H1 (cell line): ENCODE data around the gene EMC7. TPM values are rescaled to one million over a fixed set of nuclear protein-coding genes. Genes with fewer than 3 reads are reported as not detected.

Source experiments
- CTCF ChIA-PET: fragments of 300-600 bp; sonication (Branson Sonifier 250); formaldehyde crosslinking; loops from one replicate; lab custom pipeline; 2021; ENCODE audit not compliant: partially characterized antibody; lab: Charles Lee
- POLR2A ChIA-PET: fragments of 300-600 bp; sonication (Branson Sonifier 250); formaldehyde crosslinking; loops from one replicate; lab custom pipeline; 2021; ENCODE audit warnings: inconsistent platforms; ENCODE audit not compliant: partially characterized antibody; lab: Charles Lee
- DNase-seq, 2 experiments: peaks; one replicate each; pipeline versions ENCODE4 v3.0.0 to v3.0.0-alpha.2; 2010 to 2022; ENCODE audit warnings: low spot score in 2 of 2, low read depth in 1 of 2, mixed read lengths in 1 of 2
- FAIRE-seq: peaks from 2 replicates; lab custom pipeline; 2011; peaks lifted over from hg19 to GRCh38; lab: Jason Lieb, UNC
- H2AFZ ChIP-seq: 2 replicates; pipeline ENCODE4 v1.8.1; 2012; ENCODE audit warnings: low read length, inconsistent platforms
- H2AK5ac ChIP-seq: 2 replicates; pipeline ENCODE4 v1.6.1; 2013; ENCODE audit warnings: low read depth, low read length
- H2BK120ac ChIP-seq: replicated peaks from 2 replicates; pipeline ENCODE3; 2013; ENCODE audit warnings: low read depth, low read length, inconsistent platforms
- H2BK12ac ChIP-seq: 2 replicates; pipeline ENCODE4 v1.6.1; 2013; ENCODE audit warnings: low read depth, low read length
- H2BK15ac ChIP-seq: 2 replicates; pipeline ENCODE4 v1.6.1; 2013; ENCODE audit warnings: low read length
- H2BK20ac ChIP-seq: 2 replicates; pipeline ENCODE4 v1.6.1; 2013; ENCODE audit warnings: low read length
- H2BK5ac ChIP-seq: 2 replicates; pipeline ENCODE4 v1.6.1; 2013; ENCODE audit warnings: low read depth, low read length
- H3K14ac ChIP-seq: 2 replicates; pipeline ENCODE4 v1.6.1; 2013; ENCODE audit warnings: inconsistent platforms; ENCODE audit not compliant: insufficient read length
- H3K18ac ChIP-seq: 2 replicates; pipeline ENCODE4 v1.6.1; 2013; ENCODE audit warnings: low read length; ENCODE audit errors: extremely low read depth
- H3K23ac ChIP-seq: 2 replicates; pipeline ENCODE4 v1.6.1; 2013; ENCODE audit warnings: inconsistent platforms; ENCODE audit not compliant: insufficient read length
- H3K23me2 ChIP-seq: 2 replicates; pipeline ENCODE4 v1.6.1; 2013; ENCODE audit warnings: low read depth, low read length
- H3K27ac ChIP-seq: 2 replicates; pipeline ENCODE4 v1.6.1; 2011; ENCODE audit warnings: low read depth, low read length, inconsistent platforms
- H3K27me3 ChIP-seq, 4 experiments: replicated peaks in 1 of 4; 1 replicate in 1 of 4; 2 replicates in 3 of 4; pipeline versions ENCODE4 v1.6.1 to v1.8.1; 2011 to 2013; ENCODE audit warnings: low read length in 3 of 4, mild to moderate bottlenecking in 3 of 4, inconsistent platforms in 2 of 4, mixed read lengths in 2 of 4, moderate library complexity in 1 of 4; ENCODE audit not compliant: control insufficient read depth in 3 of 4, insufficient read depth in 3 of 4; ENCODE audit errors: extremely low read depth in 1 of 4
- H3K36me3 ChIP-seq, 4 experiments: 2 replicates each; pipeline versions ENCODE4 v1.6.1 to v1.8.1; 2011 to 2013; ENCODE audit warnings: mild to moderate bottlenecking in 4 of 4, low read length in 3 of 4, moderate library complexity in 2 of 4, control low read depth in 1 of 4, inconsistent platforms in 1 of 4; ENCODE audit not compliant: insufficient read depth in 4 of 4, control insufficient read depth in 2 of 4
- H3K4ac ChIP-seq: replicated peaks from 2 replicates; pipeline ENCODE3; 2013; ENCODE audit warnings: low read length, low read depth, mixed read lengths, inconsistent platforms; ENCODE audit not compliant: insufficient read length
- H3K4me1 ChIP-seq, 4 experiments: replicated peaks in 1 of 4; 1 replicate in 1 of 4; 2 replicates in 3 of 4; pipeline versions ENCODE4 v1.6.1 to v1.8.1; 2011 to 2013; ENCODE audit warnings: low read length in 3 of 4, inconsistent platforms in 2 of 4, mixed read lengths in 1 of 4; ENCODE audit not compliant: insufficient read depth in 4 of 4, control insufficient read depth in 3 of 4
- H3K4me2 ChIP-seq, 2 experiments: 2 replicates each; pipeline versions ENCODE4 v1.6.1 to v1.8.1; 2011 to 2013; ENCODE audit warnings: low read depth in 2 of 2, low read length in 2 of 2, control low read depth in 1 of 2, inconsistent platforms in 1 of 2, mild to moderate bottlenecking in 1 of 2; ENCODE audit not compliant: insufficient read depth in 1 of 2
- H3K4me3 ChIP-seq, 4 experiments: fragments of 200-600, 300-600 bp in 1 of 4; sonication (generic), shearing (Covaris generic), sonication (Bioruptor Twin) in 1 of 4; 2 replicates each; pipeline versions ENCODE4 v1.5.1 to v1.8.1; 2011 to 2016; ENCODE audit warnings: low read length in 4 of 4, low read depth in 3 of 4, control low read depth in 2 of 4, inconsistent platforms in 2 of 4, mild to moderate bottlenecking in 2 of 4, mixed read lengths in 1 of 4, moderate library complexity in 1 of 4; ENCODE audit not compliant: insufficient read depth in 2 of 4; ENCODE audit errors: extremely low read depth in 1 of 4
- H3K56ac ChIP-seq: replicated peaks from 2 replicates; pipeline ENCODE3; 2013; ENCODE audit warnings: low read depth, mild to moderate bottlenecking, mixed read lengths, low read length, inconsistent platforms; ENCODE audit not compliant: insufficient read length
- H3K79me1 ChIP-seq: 2 replicates; pipeline ENCODE4 v1.6.1; 2013; ENCODE audit warnings: low read depth, low read length, control low read depth
- H3K79me2 ChIP-seq, 2 experiments: 2 replicates each; pipeline versions ENCODE4 v1.6.1 to v1.8.1; 2012 to 2013; ENCODE audit warnings: low read length in 2 of 2, mild to moderate bottlenecking in 2 of 2, inconsistent platforms in 1 of 2; ENCODE audit not compliant: insufficient read depth in 2 of 2, control insufficient read depth in 1 of 2
- H3K9ac ChIP-seq, 4 experiments: replicated peaks in 1 of 4; 1 replicate in 1 of 4; 2 replicates in 3 of 4; pipeline versions ENCODE4 v1.6.1 to v1.8.1; 2011 to 2013; ENCODE audit warnings: low read depth in 3 of 4, low read length in 3 of 4, control low read depth in 2 of 4, mild to moderate bottlenecking in 2 of 4, moderate library complexity in 2 of 4, inconsistent platforms in 1 of 4; ENCODE audit errors: extremely low read depth in 1 of 4
- H3K9me3 ChIP-seq, 2 experiments: 2 replicates each; pipeline versions ENCODE4 v1.6.1 to v1.8.1; 2012 to 2013; ENCODE audit warnings: mild to moderate bottlenecking in 2 of 2, moderate library complexity in 2 of 2, control low read depth in 1 of 2, inconsistent platforms in 1 of 2, low read depth in 1 of 2, low read length in 1 of 2, mixed read lengths in 1 of 2; ENCODE audit not compliant: insufficient read depth in 2 of 2
- H4K20me1 ChIP-seq, 2 experiments: replicated peaks in 1 of 2; 2 replicates each; pipeline versions ENCODE3 to v1.8.1; 2011 to 2013; ENCODE audit warnings: inconsistent platforms in 2 of 2, low read length in 2 of 2, mild to moderate bottlenecking in 1 of 2; ENCODE audit not compliant: insufficient read depth in 2 of 2, control insufficient read depth in 1 of 2
- H4K5ac ChIP-seq: 2 replicates; pipeline ENCODE4 v1.6.1; 2013; ENCODE audit warnings: low read length, low read depth, mixed read lengths, inconsistent platforms; ENCODE audit not compliant: insufficient read length
- H4K8ac ChIP-seq: 2 replicates; pipeline ENCODE4 v1.8.0; 2013; ENCODE audit warnings: mild to moderate bottlenecking, moderate library complexity, low read length, inconsistent platforms; ENCODE audit not compliant: insufficient read depth; ENCODE audit errors: extremely low read depth
- H4K91ac ChIP-seq: replicated peaks from 2 replicates; pipeline ENCODE3; 2013; ENCODE audit warnings: low read length, mixed read lengths, inconsistent platforms; ENCODE audit not compliant: insufficient read length
- SIX5 ChIP-seq: IDR thresholded peaks from 2 replicates; pipeline ENCODE4 v1.6.1; 2011; ENCODE audit warnings: mild to moderate bottlenecking, low read depth, low read length
- YY1 ChIP-seq: IDR thresholded peaks from 2 replicates; pipeline ENCODE4 v1.6.1; 2011; ENCODE audit warnings: low read depth, mild to moderate bottlenecking, low read length
- polyA plus RNA-seq, 7 experiments: library from polyadenylated mRNA; depleted of rRNA in 3 of 7; stranded (reverse) in 5 of 7; unstranded in 2 of 7; fragments of >200 nt in 5 of 7; fragments of 200-250 nt in 2 of 7; gene quantifications; 1 replicate in 5 of 7; 2 replicates in 1 of 7; 4 replicates in 1 of 7; pipeline versions ENCODE4 v1.2.1 to v1.2.3, GENCODE V29; 2011 to 2013; ENCODE audit warnings: missing spikeins in 2 of 7, mixed read lengths in 2 of 7
- total RNA-seq: library from RNA; stranded (reverse); fragmentation: NEBNext Ultra II Directional; extraction: Animal tissue kit (Norgen Biotek cat#: 25700); gene quantifications from 2 replicates; pipeline ENCODE4 v1.2.1, GENCODE V29; 2021
- TF ChIP-seq, protein P1 (sequence below): IDR thresholded peaks from 2 replicates; pipeline ENCODE4 v1.6.1; 2011; ENCODE audit warnings: low read length, improper control_type of control experiment

Gene EMC7
- total and polyA plus RNA-seq, 2 of the 8 experiments (the other 6 are each of a cell fraction or from before 2014, with no cell fraction given), result 29.0 to 39.0 TPM

DNA sequence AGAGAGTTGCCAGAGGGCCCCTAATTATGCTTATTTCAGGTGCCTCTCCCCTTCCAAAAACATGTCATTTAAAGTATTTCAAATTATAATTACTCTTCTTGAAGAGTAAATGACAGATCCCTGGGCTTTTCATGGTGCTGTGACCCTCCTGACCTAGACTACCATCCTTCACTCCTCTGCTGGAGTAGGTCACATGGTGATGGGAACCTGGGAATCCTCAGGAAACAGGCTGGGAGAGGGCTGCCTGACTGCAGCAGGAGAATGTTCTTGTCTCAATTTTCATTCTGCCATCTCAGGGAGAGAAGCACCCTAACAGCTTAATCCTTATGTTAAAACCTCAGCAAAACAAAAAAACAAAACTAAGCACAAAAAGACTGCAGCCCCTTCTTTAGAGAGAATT is 24.9 kb upstream of the EMC7 start:
- TF ChIP-seq, protein P1, sequence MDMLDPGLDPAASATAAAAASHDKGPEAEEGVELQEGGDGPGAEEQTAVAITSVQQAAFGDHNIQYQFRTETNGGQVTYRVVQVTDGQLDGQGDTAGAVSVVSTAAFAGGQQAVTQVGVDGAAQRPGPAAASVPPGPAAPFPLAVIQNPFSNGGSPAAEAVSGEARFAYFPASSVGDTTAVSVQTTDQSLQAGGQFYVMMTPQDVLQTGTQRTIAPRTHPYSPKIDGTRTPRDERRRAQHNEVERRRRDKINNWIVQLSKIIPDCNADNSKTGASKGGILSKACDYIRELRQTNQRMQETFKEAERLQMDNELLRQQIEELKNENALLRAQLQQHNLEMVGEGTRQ, result peak; percentile 52; the same call in 1 of the 2 replicates
- TF ChIP-seq SIX5 (no peak), YY1 (no peak)
- Histone ChIP-seq H2AFZ (no peak overlapping the region), H2AK5ac (no peak overlapping the region), H3K4me1 (no peaks in the 10 kb centered on the region), H3K56ac (no peak overlapping the region), H2BK15ac (no peak overlapping the region), H4K5ac (no peak overlapping the region), H3K4me3 (no peak overlapping the region), H3K9me3 (no peaks in the 10 kb centered on the region), H3K4me2 (no peak overlapping the region), H3K27me3 (no peaks in the 10 kb centered on the region), H4K20me1 (no peaks in the 10 kb centered on the region), H3K27ac (no peak overlapping the region), H4K8ac (no peak overlapping the region), H3K4ac (no peak overlapping the region), H3K23me2 (no peaks in the 10 kb centered on the region), H3K79me1 (no peaks in the 10 kb centered on the region), H2BK12ac (no peak overlapping the region), H3K14ac (no peak overlapping the region), H2BK120ac (no peak overlapping the region), H3K36me3 (no peaks in the 10 kb centered on the region), H2BK5ac (no peak overlapping the region), H3K9ac (no peak overlapping the region), H3K23ac (no peak overlapping the region), H4K91ac (no peak overlapping the region), H3K79me2 (no peaks in the 10 kb centered on the region), H2BK20ac (no peak overlapping the region), H3K18ac (no peak overlapping the region)
- FAIRE-seq (no peak), DNase-seq (no peak)
- CTCF ChIA-PET, result interaction anchor here (1.1 to 4.3 kb wide), 3 partner anchors 16 to 68 kb away, joined by 3 to 33 read pairs (median 3); no protein-coding TSS in a partner anchor
- POLR2A ChIA-PET, result interaction anchor here (1.0 to 1.1 kb wide), 2 partner anchors 10 to 86 kb away, joined by 3 read pairs; no protein-coding TSS in a partner anchor
